Gastrocnemius medialis (tissue), 4 donors: ENCODE data around the gene FPGS. TPM values are rescaled to one million over a fixed set of nuclear protein-coding genes. Genes with fewer than 3 reads are reported as not detected.

Experiments
- ATAC-seq, 2 donors: fragments of 150-250 bp; one replicate each; pipeline ENCODE4 v1.9.1; 2016
- DNase-seq, 2 donors: peaks; one replicate each; pipeline ENCODE4 v3.0.0-alpha.2; 2019
- H3K27ac ChIP-seq, 4 donors: fragments of 200-600 bp; sonication (generic); 1 replicate in 1 of 4; 2 replicates in 3 of 4; pipeline ENCODE4 v1.5.1; 2016 to 2018; ENCODE audit warnings: mild to moderate bottlenecking in 2 of 4, moderate library complexity in 1 of 4
- H3K27me3 ChIP-seq, 3 donors: fragments of 200-600 bp; sonication (generic) in 2 of 3; 1 replicate in 1 of 3; 2 replicates in 2 of 3; pipeline versions ENCODE4 v1.5.1 to v1.6.0; 2016 to 2019; ENCODE audit warnings: mild to moderate bottlenecking in 1 of 3, moderate library complexity in 1 of 3
- H3K36me3 ChIP-seq, 2 donors: fragments of 200-600 bp; sonication (generic) in 1 of 2; one replicate each; pipeline ENCODE4 v1.5.1; 2017 to 2018
- H3K4me1 ChIP-seq, 2 donors: fragments of 200-600 bp; sonication (generic) in 1 of 2; one replicate each; pipeline ENCODE4 v1.5.1; 2016 to 2017; ENCODE audit warnings: mild to moderate bottlenecking in 2 of 2
- H3K4me3 ChIP-seq, 4 donors: fragments of 200-600 bp; sonication (generic) in 3 of 4; 1 replicate in 1 of 4; 2 replicates in 3 of 4; pipeline ENCODE4 v1.5.1; 2016 to 2019; ENCODE audit warnings: mild to moderate bottlenecking in 2 of 4
- H3K9me3 ChIP-seq, 3 donors: fragments of 200-600 bp; sonication (generic) in 2 of 3; 1 replicate in 1 of 3; 2 replicates in 2 of 3; pipeline ENCODE4 v1.5.1; 2016 to 2019
- CTCF ChIP-seq, 5 experiments: fragments of 450-650 bp in 3 of 5; fragments of 200-600 bp in 2 of 5; sonication (generic) in 2 of 5; IDR thresholded peaks in 4 of 5; conservative IDR thresholded peaks in 1 of 5; 1 replicate in 4 of 5; 2 replicates in 1 of 5; pipeline ENCODE4 v1.5.1; 2016 to 2019; ENCODE audit warnings: antibody characterized with exemption in 5 of 5, mild to moderate bottlenecking in 3 of 5, moderate library complexity in 3 of 5
- POLR2A ChIP-seq, 2 donors: fragments of 450-650 bp; IDR thresholded peaks; one replicate each; pipeline ENCODE4 v1.6.1; 2017; ENCODE audit warnings: antibody characterized with exemption in 2 of 2, mild to moderate bottlenecking in 2 of 2, moderate library complexity in 2 of 2
- in situ Hi-C, 4 donors: fragments of 200-750 bp; cut with MboI; loops; one replicate each; pipeline versions ENCODE4 v1.15.0 to v1.8.0; 2017; ENCODE audit warnings: low sequenced_read_pairs in 4 of 4
- intact Hi-C: fragments of 100-400 bp; cut with DNase I; formaldehyde crosslinking; loops from one replicate; pipeline ENCODE4 v1.15.1; 2023; ENCODE audit warnings: low total_unique reads
- total RNA-seq, 4 donors: library from RNA; depleted of rRNA; stranded (reverse); fragments of >200 nt; gene quantifications; one replicate each; pipeline versions ENCODE4 v1.1.0 to v1.2.3, GENCODE V29; 2016

FPGS gene
- total RNA-seq, 4 donors from 2014 or later: 36.4 to 87.6 (median 47.7) TPM

GRCh38 chr9:127763918-127764384 is 38.7 kb upstream of the FPGS start:
- ATAC-seq (peak; percentile 47 to 62), DNase-seq (no peak)
- no peaks in the 10 kb centered on the region for H3K36me3 ChIP-seq
- H3K27me3 ChIP-seq: no peaks in the 10 kb centered on the region
- H3K9me3 ChIP-seq: no peaks in the 10 kb centered on the region
- in situ Hi-C loops: no loop called here
- peak overlapping the region in 3 of 4 donors; percentile 51 to 81 (median 76) for H3K27ac ChIP-seq
- H3K4me1 ChIP-seq: peaks cover 6 to 8% of the 10 kb centered on the region in 2 donors
- intact Hi-C loops: no loop called here
- no peak overlapping the region for H3K4me3 ChIP-seq
- TF ChIP-seq POLR2A (IDR thresholded peaks at IDR 0.05) (no peak), CTCF (IDR thresholded peaks at IDR 0.05 in 4 of 5, conservative IDR thresholded peaks at IDR 0.05 in 1 of 5) (peak; percentile 16 to 55 (median 47))

- Histone ChIP-seq H3K4me3 (no peak overlapping the region), H3K27me3 (no peaks in the 10 kb centered on the region), H3K9me3 (no peaks in the 10 kb centered on the region), H3K27ac (peak overlapping the region in 3 of 4 donors; percentile 34 to 81 (median 76)), H3K36me3 (no peaks in the 10 kb centered on the region), H3K4me1 (peaks cover 5 to 12% of the 10 kb centered on the region in 2 donors)
- ATAC-seq: no peak
- DNase-seq: no peak
- TF ChIP-seq POLR2A (IDR thresholded peaks at IDR 0.05): no peak
- TF ChIP-seq CTCF (IDR thresholded peaks at IDR 0.05 in 4 of 5, conservative IDR thresholded peaks at IDR 0.05 in 1 of 5): no peak
- in situ Hi-C loops: no loop called here
- intact Hi-C loops: no loop called here
These were observed 37.3 kb upstream of the FPGS start for GRCh38 chr9:127765418-127765817.

- ATAC-seq (no peak), DNase-seq (no peak)
- TF ChIP-seq POLR2A (IDR thresholded peaks at IDR 0.05): no peak
- Histone ChIP-seq H3K4me3 (peak overlapping the region in 3 of 4 donors; percentile 8 to 63 (median 18)), H3K9me3 (no peaks in the 10 kb centered on the region), H3K27ac (peak overlapping the region; percentile 65 to 81 (median 76)), H3K27me3 (no peaks in the 10 kb centered on the region), H3K4me1 (peaks cover 11 to 18% of the 10 kb centered on the region in 2 donors), H3K36me3 (no peaks in the 10 kb centered on the region)
- in situ Hi-C loops: no loop called here
- intact Hi-C loops: no loop called here
These were observed 35.3 kb upstream of the FPGS start for GRCh38 chr9:127767410-127767809.

- DNase-seq (no peak), ATAC-seq (no peak)
- H3K4me1 ChIP-seq: peaks cover 11 to 18% of the 10 kb centered on the region in 2 donors
- no peaks in the 10 kb centered on the region for H3K9me3 ChIP-seq
- H3K27me3 ChIP-seq: no peaks in the 10 kb centered on the region
- in situ Hi-C loops: no loop called here
- TF ChIP-seq CTCF (IDR thresholded peaks at IDR 0.05 in 4 of 5, conservative IDR thresholded peaks at IDR 0.05 in 1 of 5) (no peak), POLR2A (IDR thresholded peaks at IDR 0.05) (no peak)
- H3K4me3 ChIP-seq: peak overlapping the region in 3 of 4 donors; percentile 8 to 63 (median 18)
- H3K36me3 ChIP-seq: no peaks in the 10 kb centered on the region
- H3K27ac ChIP-seq: peak overlapping the region; percentile 65 to 81 (median 76)
- intact Hi-C loops: no loop called here
These were observed 34.8 kb upstream of the FPGS start for GRCh38 chr9:127767909-127768331.

GRCh38 chr9:127768698-127769097 is 34.0 kb upstream of the FPGS start:
- ATAC-seq: no peak
- Histone ChIP-seq H3K27ac (peak overlapping the region; percentile 65 to 81 (median 76)), H3K9me3 (no peaks in the 10 kb centered on the region), H3K4me1 (peaks cover 11 to 18% of the 10 kb centered on the region in 2 donors), H3K4me3 (peak overlapping the region in 2 of 4 donors; percentile 18 to 63), H3K36me3 (no peaks in the 10 kb centered on the region), H3K27me3 (no peaks in the 10 kb centered on the region)
- in situ Hi-C loops: no loop called here
- DNase-seq: no peak
- TF ChIP-seq POLR2A (IDR thresholded peaks at IDR 0.05) (no peak), CTCF (IDR thresholded peaks at IDR 0.05 in 4 of 5, conservative IDR thresholded peaks at IDR 0.05 in 1 of 5) (no peak)
- intact Hi-C loops: no loop called here
